DOHH2 (cell line): Measurements from ENCODE around the gene MIX23.

Source experiments
- H3F3A ChIP-seq: fragments of 200-600 bp; sonication (generic), shearing (Covaris generic); 2 replicates; pipeline ENCODE4 v1.6.0; 2016; ENCODE audit warnings: antibody characterized with exemption, mild to moderate bottlenecking; ENCODE audit not compliant: control insufficient read depth, insufficient read depth
- H3K27ac ChIP-seq: fragments of 200-600 bp; sonication (generic); 2 replicates; pipeline ENCODE4 v1.5.1; 2014; ENCODE audit warnings: low read depth, mild to moderate bottlenecking, low read length, moderate library complexity
- H3K27me3 ChIP-seq: fragments of 200-600 bp; sonication (generic); 2 replicates; pipeline ENCODE4 v1.6.1; 2014; ENCODE audit warnings: mild to moderate bottlenecking, low read length, mixed read lengths; ENCODE audit not compliant: control insufficient read depth
- H3K36me3 ChIP-seq: fragments of 200-600 bp; sonication (generic); 2 replicates; pipeline ENCODE4 v1.6.1; 2014; ENCODE audit warnings: mild to moderate bottlenecking, low read length, moderate library complexity, mixed read lengths; ENCODE audit not compliant: control insufficient read depth
- H3K4me1 ChIP-seq: fragments of 200-600 bp; sonication (generic); 2 replicates; pipeline ENCODE4 v1.6.1; 2014; ENCODE audit warnings: mild to moderate bottlenecking, low read length, mixed read lengths; ENCODE audit not compliant: control insufficient read depth
- H3K4me2 ChIP-seq: fragments of 200-600 bp; sonication (generic); 2 replicates; pipeline ENCODE4 v1.6.0; 2014; ENCODE audit warnings: mild to moderate bottlenecking, low read length, moderate library complexity
- H3K4me3 ChIP-seq: fragments of 200-600 bp; sonication (generic); 2 replicates; pipeline ENCODE4 v1.5.1; 2014; ENCODE audit warnings: mild to moderate bottlenecking, low read length, mixed read lengths
- H3K79me2 ChIP-seq: fragments of 200-600 bp; sonication (generic); 2 replicates; pipeline ENCODE4 v1.6.1; 2014; ENCODE audit warnings: mild to moderate bottlenecking, low read length, mixed read lengths; ENCODE audit not compliant: control insufficient read depth
- H3K9me2 ChIP-seq: fragments of 200-600 bp; sonication (generic); replicated peaks from 2 replicates; pipeline ENCODE4 v1.6.1; 2014; ENCODE audit warnings: mild to moderate bottlenecking, low read length, mixed read lengths; ENCODE audit not compliant: control insufficient read depth
- H3K9me3 ChIP-seq: fragments of 200-600 bp; sonication (generic); 2 replicates; pipeline ENCODE4 v1.6.1; 2014; ENCODE audit warnings: antibody characterized with exemption, low read length, mixed read lengths; ENCODE audit not compliant: control insufficient read depth, insufficient read depth
- H4K20me1 ChIP-seq: fragments of 200-600 bp; sonication (generic); 2 replicates; pipeline ENCODE4 v1.6.0; 2014; ENCODE audit warnings: low read depth, mild to moderate bottlenecking, antibody characterized with exemption, low read length, moderate library complexity; ENCODE audit not compliant: control insufficient read depth, insufficient read depth
- CTCF ChIP-seq: fragments of 200-600 bp; sonication (generic); IDR thresholded peaks from one replicate; pipeline ENCODE4 v1.5.1; 2014; ENCODE audit warnings: antibody characterized with exemption, mild to moderate bottlenecking, low read depth, low read length; ENCODE audit not compliant: poor library complexity, severe bottlenecking
- EZH2phosphoT487 ChIP-seq: fragments of 200-600 bp; sonication (generic); IDR thresholded peaks from 2 replicates; pipeline ENCODE4 v1.6.1; 2017; ENCODE audit warnings: borderline replicate concordance, mild to moderate bottlenecking, antibody characterized with exemption, low read length, moderate library complexity, mixed read lengths

The MIX23 gene

GRCh38 chr3:122356402-122356801, 26.6 kb downstream of the MIX23 start:
- TF ChIP-seq CTCF (peak; percentile 35), EZH2phosphoT487 (no peak)
- H3K79me2 ChIP-seq: no peaks in the 10 kb centered on the region
- H3K36me3 ChIP-seq: peaks cover 16% of the 10 kb centered on the region
- H3F3A ChIP-seq: peaks cover 2% of the 10 kb centered on the region; the same call in 1 of the 2 replicates
- H3K4me3 ChIP-seq: no peak overlapping the region
- H3K9me2 ChIP-seq: no peaks in the 10 kb centered on the region
- H3K27me3 ChIP-seq: no peaks in the 10 kb centered on the region
- H3K9me3 ChIP-seq: no peaks in the 10 kb centered on the region
- no peaks in the 10 kb centered on the region for H4K20me1 ChIP-seq
- H3K4me1 ChIP-seq: no peaks in the 10 kb centered on the region
- no peak overlapping the region for H3K27ac ChIP-seq
- no peak overlapping the region for H3K4me2 ChIP-seq

- H3K79me2 ChIP-seq: no peaks in the 10 kb centered on the region
- TF ChIP-seq EZH2phosphoT487 (no peak), CTCF (no peak)
- no peaks in the 10 kb centered on the region for H3K9me3 ChIP-seq
- peaks cover 2% of the 10 kb centered on the region; the same call in 1 of the 2 replicates for H3F3A ChIP-seq
- H3K27ac ChIP-seq: no peak overlapping the region
- H3K27me3 ChIP-seq: no peaks in the 10 kb centered on the region
- peaks cover 13% of the 10 kb centered on the region for H3K36me3 ChIP-seq
- no peaks in the 10 kb centered on the region for H4K20me1 ChIP-seq
- H3K9me2 ChIP-seq: no peaks in the 10 kb centered on the region
- no peaks in the 10 kb centered on the region for H3K4me1 ChIP-seq
- H3K4me2 ChIP-seq: no peak overlapping the region
- no peak overlapping the region for H3K4me3 ChIP-seq
Measured at GRCh38 chr3:122355612-122356011, 27.4 kb downstream of the MIX23 start.

- H3K4me3 ChIP-seq: no peak overlapping the region
- H3K9me3 ChIP-seq: no peaks in the 10 kb centered on the region
- peaks cover 8% of the 10 kb centered on the region for H3K36me3 ChIP-seq
- H3K27ac ChIP-seq: no peak overlapping the region
- TF ChIP-seq EZH2phosphoT487 (no peak), CTCF (no peak)
- H3K79me2 ChIP-seq: no peaks in the 10 kb centered on the region
- H3K4me1 ChIP-seq: no peaks in the 10 kb centered on the region
- H3F3A ChIP-seq: peaks cover 2% of the 10 kb centered on the region; the same call in 1 of the 2 replicates
- H3K27me3 ChIP-seq: no peaks in the 10 kb centered on the region
- no peak overlapping the region for H3K4me2 ChIP-seq
- H4K20me1 ChIP-seq: no peaks in the 10 kb centered on the region
- H3K9me2 ChIP-seq: no peaks in the 10 kb centered on the region
Measured at GRCh38 chr3:122353893-122354401, 29.1 kb downstream of the MIX23 start.
